K562 treated with DMSO at 1 percent for 12 hours (cell line): ENCODE results near the gene USP30. TPM values are rescaled to one million over a fixed set of nuclear protein-coding genes. Genes with fewer than 3 reads are reported as not detected.

Experiments
- total RNA-seq: library from RNA; unstranded; fragments of 300-600 nt; gene quantifications from 2 replicates; pipeline ENCODE4 v1.2.3, GENCODE V29; 2022; ENCODE audit not compliant: insufficient read depth

The USP30 gene
- 11.0 and 13.3 TPM in 2 replicates for total RNA-seq

GRCh38 chr12:109052414-109053323, at the start of gene USP30:
Gene USP30, plus strand, starts transcription at chr12:109052576. Its CDS starts 103 bp downstream, at chr12:109052679.

GRCh38 chr12:109020796-109021380, 31.5 kb upstream of the USP30 start, which contains the start of gene SVOP:
Gene SVOP, minus strand, starts transcription at chr12:109021068. Its CDS starts 200 bp downstream, at chr12:109020868.

GRCh38 chr12:109093022-109093918, 40.9 kb downstream of the USP30 start, which contains the start of gene ALKBH2:
Gene ALKBH2, minus strand, starts transcription at chr12:109093472. Its CDS starts 686 bp downstream, at chr12:109092786.

DNA sequence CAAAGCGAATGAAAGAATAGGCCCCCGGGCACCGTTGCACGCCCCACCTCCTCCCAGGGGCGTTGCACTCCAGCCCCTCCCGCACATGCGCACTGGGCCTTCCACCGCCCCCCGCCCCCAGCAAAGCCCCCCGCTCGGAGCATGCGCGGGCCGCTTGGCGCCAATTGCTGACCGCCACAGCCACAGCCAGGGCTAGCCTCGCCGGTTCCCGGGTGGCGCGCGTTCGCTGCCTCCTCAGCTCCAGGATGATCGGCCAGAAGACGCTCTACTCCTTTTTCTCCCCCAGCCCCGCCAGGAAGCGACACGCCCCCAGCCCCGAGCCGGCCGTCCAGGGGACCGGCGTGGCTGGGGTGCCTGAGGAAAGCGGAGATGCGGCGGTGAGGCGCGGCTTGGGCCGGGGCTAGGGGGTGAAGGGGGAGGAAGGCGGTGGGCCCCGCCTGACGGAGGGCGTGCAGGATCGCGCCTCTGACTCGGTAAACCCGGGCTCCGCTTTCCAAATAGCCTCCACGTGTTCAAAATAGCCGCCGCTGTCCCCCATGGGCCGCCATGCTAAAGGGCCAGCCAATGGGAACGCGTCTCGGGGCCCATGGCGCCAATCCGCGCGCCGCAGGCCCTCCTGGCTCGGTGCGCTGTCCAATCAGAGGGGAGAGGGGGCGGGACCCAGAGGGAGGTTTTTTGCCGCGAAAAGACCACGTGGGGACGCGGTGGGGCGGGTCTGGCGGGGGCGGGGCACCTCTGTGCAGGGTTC, 45.2 kb downstream of the USP30 start, which contains the start of gene UNG:
TSS of gene UNG (plus strand) at position 163 of the 748 bp plus-strand sequence. CDS start at position 246, 83 bp downstream.

GRCh38 chr12:109115758-109116610, 63.6 kb downstream of the USP30 start, which contains the start of gene ACACB:
Gene ACACB, plus strand, starts transcription at chr12:109116587. Its CDS starts 22,819 bp downstream, at chr12:109139406.

Other genes with a start within 250 kb of the USP30 start
- gene SSH1, start 195.0 kb upstream of the USP30 start, total RNA-seq, result 2.8 and 17.5 TPM in 2 replicates
- not detected in 2 replicates for gene DAO, start 172.5 kb upstream of the USP30 start, total RNA-seq
- 0.18 and 0.27 TPM in 2 replicates for gene SVOP, start 31.5 kb upstream of the USP30 start, total RNA-seq
- 19.1 and 24.8 TPM in 2 replicates for gene ALKBH2, start 40.9 kb downstream of the USP30 start, total RNA-seq
- gene UNG, start 45.0 kb downstream of the USP30 start, total RNA-seq, result 17.3 and 22.8 TPM in 2 replicates
- 1.3 and 6.3 TPM in 2 replicates for gene ACACB, start 64.0 kb downstream of the USP30 start, total RNA-seq